ENCODE measurements around the gene GIPC1.

DNA sequence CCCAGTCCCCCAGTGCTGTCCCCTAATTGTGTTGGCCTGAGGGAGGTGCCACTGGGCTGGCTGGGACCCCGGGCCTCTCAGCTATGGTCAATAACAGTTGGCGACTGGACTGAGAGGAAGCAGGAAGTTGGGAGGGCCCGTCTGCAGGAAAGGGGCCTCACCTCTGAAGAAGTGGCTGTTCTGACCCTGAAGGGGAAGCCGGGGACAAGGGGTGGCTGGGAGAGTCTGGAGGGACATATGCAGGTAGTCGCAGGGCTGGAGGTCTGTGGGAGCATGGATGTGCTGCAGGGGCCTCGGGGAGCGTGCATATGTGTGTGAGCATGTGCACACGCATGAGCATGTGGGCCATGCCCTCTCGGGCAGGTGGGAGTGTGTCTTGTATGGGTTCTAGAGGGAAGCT, 56.9 kb downstream of the GIPC1 start:
- TF ChIP-seq, protein P1, sequence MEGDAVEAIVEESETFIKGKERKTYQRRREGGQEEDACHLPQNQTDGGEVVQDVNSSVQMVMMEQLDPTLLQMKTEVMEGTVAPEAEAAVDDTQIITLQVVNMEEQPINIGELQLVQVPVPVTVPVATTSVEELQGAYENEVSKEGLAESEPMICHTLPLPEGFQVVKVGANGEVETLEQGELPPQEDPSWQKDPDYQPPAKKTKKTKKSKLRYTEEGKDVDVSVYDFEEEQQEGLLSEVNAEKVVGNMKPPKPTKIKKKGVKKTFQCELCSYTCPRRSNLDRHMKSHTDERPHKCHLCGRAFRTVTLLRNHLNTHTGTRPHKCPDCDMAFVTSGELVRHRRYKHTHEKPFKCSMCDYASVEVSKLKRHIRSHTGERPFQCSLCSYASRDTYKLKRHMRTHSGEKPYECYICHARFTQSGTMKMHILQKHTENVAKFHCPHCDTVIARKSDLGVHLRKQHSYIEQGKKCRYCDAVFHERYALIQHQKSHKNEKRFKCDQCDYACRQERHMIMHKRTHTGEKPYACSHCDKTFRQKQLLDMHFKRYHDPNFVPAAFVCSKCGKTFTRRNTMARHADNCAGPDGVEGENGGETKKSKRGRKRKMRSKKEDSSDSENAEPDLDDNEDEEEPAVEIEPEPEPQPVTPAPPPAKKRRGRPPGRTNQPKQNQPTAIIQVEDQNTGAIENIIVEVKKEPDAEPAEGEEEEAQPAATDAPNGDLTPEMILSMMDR (IDR thresholded peaks at IDR 0.05), result no peak
- no peak for TF ChIP-seq POLR2A (IDR thresholded peaks at IDR 0.05)

Measured in lower leg skin (tissue), 3 donors.